T-helper 1 cell treated with Interleukin-12 subunit alpha and Interleukin-12 subunit beta and Interleukin-4 antibody, amounts not matched to agents 30 μg/mL and 1 μg/mL, for 36 hours (primary cell): ENCODE results near the gene GNAO1.

ENCODE experiments used
- H3K27ac Mint-ChIP-seq: one replicate; pipeline ENCODE4 v1.8.0; 2021; ENCODE audit warnings: mild to moderate bottlenecking, mixed read lengths
- H3K27me3 Mint-ChIP-seq: one replicate; pipeline ENCODE4 v1.8.0; 2021; ENCODE audit warnings: low read depth, mixed read lengths
- H3K36me3 Mint-ChIP-seq: one replicate; pipeline ENCODE4 v1.8.0; 2021; ENCODE audit warnings: low read depth, mixed read lengths
- H3K4me1 Mint-ChIP-seq: one replicate; pipeline ENCODE4 v1.8.0; 2021; ENCODE audit warnings: low read depth, mixed read lengths
- H3K4me3 Mint-ChIP-seq: one replicate; pipeline ENCODE4 v1.8.0; 2021; ENCODE audit warnings: mild to moderate bottlenecking, moderate library complexity, mixed read lengths
- H3K9me3 Mint-ChIP-seq: one replicate; pipeline ENCODE4 v1.8.0; 2021; ENCODE audit warnings: mixed read lengths

The GNAO1 gene

DNA sequence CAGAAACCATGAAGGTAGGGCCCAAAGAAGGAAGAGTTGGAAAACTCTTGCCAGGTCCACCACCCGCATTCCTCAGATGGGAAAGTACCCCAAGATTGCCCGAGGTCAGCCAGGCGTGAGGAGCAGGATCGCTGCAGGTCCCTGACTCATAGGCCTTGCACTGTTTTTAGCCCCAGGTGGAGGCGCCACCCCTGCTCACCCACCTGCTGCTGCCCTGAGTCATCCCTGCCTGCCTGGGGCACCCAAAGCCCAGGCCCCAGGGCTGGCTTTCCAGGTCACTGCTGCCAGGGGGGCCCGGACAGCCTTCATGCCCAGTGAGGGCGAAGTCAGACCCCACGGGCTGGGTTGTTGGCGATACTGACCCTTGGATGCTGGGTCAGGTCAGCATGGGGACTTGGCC, 133.1 kb downstream of the GNAO1 start:
- H3K4me1 Mint-ChIP-seq, result no peaks in the 10 kb centered on the region
- H3K27me3 Mint-ChIP-seq, result no peaks in the 10 kb centered on the region
- no peak overlapping the region for H3K4me3 Mint-ChIP-seq
- no peak overlapping the region for H3K27ac Mint-ChIP-seq
- no peaks in the 10 kb centered on the region for H3K9me3 Mint-ChIP-seq
- no peaks in the 10 kb centered on the region for H3K36me3 Mint-ChIP-seq

DNA sequence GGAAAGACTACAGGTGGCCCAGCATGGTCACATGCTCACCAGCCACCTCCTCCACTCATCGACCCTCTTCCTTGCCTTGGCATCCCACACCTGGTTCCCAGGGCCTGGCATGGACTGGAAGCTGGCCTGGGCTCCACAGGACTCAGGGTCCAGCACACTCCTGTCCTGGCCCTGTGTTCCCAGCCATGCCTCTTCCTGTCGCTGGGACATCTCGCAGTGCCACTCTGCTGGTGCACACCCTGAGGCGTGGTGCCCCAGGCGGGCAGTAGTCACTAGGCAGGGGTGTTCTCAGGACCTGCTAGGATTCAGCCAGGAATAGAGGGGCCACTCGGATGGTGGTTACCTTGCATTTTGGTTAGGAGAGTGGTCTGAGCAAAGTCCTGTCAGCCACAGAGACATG, 134.7 kb downstream of the GNAO1 start:
- Mint-ChIP-seq H3K27me3 (no peaks in the 10 kb centered on the region), H3K9me3 (no peaks in the 10 kb centered on the region), H3K4me3 (no peak overlapping the region), H3K27ac (no peak overlapping the region), H3K4me1 (no peaks in the 10 kb centered on the region), H3K36me3 (no peaks in the 10 kb centered on the region)

DNA sequence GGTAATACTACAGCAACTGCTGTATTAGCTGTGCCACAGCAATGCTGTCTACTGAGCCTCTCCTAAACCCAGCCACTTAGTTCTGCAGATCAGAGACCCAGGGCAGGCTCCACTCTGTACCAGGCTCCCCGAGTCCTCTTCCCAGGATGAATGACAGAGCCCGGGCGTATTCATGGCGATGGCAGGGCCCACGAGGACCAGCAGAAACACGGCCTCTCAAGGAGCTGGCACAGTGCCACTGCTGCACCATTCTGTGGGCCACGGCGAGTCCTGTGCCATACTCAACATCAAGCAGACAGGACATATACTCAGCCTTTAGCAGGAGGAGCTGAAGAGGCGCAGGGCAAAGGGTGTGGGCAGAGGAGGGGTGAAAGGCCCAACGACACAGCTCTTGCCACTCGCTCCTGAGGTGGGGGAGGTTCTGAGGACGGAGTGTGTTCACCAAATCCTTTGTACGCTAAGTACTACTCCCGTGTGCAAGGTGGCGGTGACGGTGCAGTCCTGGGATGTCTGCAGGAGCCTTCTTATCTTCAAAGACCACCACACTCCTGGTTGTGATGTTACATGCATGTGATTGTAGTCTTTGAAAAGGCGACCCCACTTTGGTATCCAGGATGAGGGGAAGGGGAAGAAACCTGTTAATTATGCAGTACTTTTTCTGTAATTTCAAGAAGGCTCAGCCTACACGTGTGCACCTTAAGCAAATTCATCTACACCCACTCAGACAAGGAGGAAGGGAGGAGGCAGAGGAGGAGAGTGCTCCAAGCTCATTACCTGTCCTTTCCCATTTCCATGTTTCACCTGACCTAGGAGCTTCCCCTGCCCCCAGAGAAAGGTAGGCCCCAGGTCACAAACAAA, 136.0 kb downstream of the GNAO1 start:
- Mint-ChIP-seq H3K4me3 (no peak overlapping the region), H3K36me3 (no peaks in the 10 kb centered on the region), H3K4me1 (no peaks in the 10 kb centered on the region), H3K27ac (no peak overlapping the region), H3K9me3 (no peaks in the 10 kb centered on the region), H3K27me3 (no peaks in the 10 kb centered on the region)

DNA sequence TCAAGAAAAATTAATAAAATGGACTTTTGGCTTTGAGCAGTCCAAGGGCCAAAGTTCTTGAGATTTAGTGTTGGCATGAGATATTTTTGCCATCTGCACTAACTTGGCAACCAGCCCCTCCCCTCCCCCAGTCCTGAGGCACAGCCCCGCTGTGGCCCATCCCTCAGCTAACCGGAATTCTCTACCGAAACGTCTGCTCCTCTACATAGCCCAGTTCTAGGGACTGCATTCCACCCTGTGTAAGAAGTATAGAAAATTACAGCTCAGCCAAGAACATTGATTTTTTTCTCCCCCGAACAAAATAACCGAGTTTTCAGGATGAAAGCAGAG, 136.6 kb downstream of the GNAO1 start:
- no peaks in the 10 kb centered on the region for H3K9me3 Mint-ChIP-seq

DNA sequence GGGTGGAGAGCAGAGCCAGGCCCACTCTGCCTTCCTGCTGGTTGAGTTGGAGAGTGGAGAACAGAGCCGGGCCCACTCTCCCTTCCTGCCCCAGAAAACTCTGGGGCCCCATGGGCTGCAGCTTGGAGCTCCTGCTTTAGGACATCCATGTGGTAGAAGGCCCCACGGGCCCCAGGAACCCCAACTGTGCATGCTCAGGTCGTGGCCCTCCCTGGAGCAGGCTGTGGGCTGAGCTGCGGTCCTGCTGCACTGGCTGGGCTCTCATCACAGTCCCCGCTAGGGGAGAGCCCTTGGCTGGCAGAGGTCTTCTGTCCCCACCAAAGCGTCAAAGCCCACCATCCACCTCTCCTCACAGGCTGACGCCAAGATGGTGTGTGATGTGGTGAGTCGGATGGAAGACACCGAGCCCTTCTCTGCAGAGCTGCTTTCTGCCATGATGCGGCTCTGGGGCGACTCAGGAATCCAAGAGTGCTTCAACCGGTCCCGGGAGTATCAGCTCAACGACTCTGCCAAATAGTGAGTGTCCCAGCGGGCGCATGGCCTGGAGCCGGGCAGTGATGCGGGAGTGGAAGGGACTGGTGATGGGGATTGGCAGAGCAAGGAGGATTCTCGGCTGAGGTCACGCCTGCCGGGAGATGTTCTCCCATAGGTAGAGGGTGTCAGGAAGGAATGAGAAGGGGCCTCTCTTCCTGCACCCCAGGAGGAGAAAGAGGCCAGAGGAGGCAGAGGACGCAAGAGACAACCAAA, 137.2 kb downstream of the GNAO1 start:
- Mint-ChIP-seq H3K4me3 (no peak overlapping the region), H3K4me1 (no peaks in the 10 kb centered on the region), H3K36me3 (no peaks in the 10 kb centered on the region), H3K27ac (no peak overlapping the region), H3K9me3 (no peaks in the 10 kb centered on the region), H3K27me3 (no peaks in the 10 kb centered on the region)

More for the DNA sequence above, 136.6 kb downstream of the GNAO1 start:
- Mint-ChIP-seq H3K27me3 (no peaks in the 10 kb centered on the region), H3K4me1 (no peaks in the 10 kb centered on the region), H3K27ac (no peak overlapping the region), H3K4me3 (no peak overlapping the region), H3K36me3 (no peaks in the 10 kb centered on the region)

DNA sequence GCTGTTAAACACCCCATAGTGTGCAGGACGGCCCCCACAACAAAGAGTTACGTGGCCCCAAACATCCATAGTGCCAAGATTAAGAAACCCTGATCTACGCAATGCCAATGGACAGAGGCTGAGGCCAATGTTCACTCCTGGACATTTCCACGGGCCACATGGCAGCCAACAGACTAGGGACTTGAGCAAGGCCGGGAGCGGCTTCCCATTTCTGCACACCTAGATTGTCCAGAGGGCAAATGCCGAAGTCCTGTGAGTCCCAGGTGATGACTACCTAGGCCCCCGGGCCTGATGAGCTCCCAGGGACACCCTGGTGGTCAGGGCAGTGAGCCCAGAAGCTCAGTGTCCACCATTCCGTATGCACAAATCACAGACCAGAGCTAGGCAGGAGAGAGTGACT, 138.6 kb downstream of the GNAO1 start:
- no peaks in the 10 kb centered on the region for H3K4me1 Mint-ChIP-seq
- H3K27ac Mint-ChIP-seq, result no peak overlapping the region
- H3K27me3 Mint-ChIP-seq, result no peaks in the 10 kb centered on the region
- no peaks in the 10 kb centered on the region for H3K9me3 Mint-ChIP-seq
- H3K36me3 Mint-ChIP-seq, result no peaks in the 10 kb centered on the region
- no peak overlapping the region for H3K4me3 Mint-ChIP-seq

DNA sequence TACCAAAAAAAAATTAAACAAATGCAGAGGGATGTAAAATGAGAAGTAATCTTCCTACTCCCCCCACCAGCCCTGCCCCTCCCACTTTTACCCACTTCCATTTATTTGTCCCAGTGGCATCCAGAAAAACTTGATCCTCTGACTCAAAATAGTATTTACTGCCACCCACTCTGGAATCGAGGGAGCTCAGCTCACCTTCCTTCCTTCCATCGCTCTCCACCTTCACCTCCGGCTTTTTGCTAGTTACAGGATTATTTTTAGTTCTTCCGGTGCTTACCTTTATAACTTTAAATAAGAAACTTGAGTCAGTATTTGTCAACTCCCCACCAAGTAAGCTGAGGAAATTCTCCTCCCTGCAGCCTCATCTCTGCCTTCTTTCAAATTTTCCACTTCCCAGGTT, 139.2 kb downstream of the GNAO1 start:
- Mint-ChIP-seq H3K36me3 (no peaks in the 10 kb centered on the region), H3K4me1 (no peaks in the 10 kb centered on the region), H3K27me3 (no peaks in the 10 kb centered on the region), H3K27ac (no peak overlapping the region), H3K4me3 (no peak overlapping the region), H3K9me3 (no peaks in the 10 kb centered on the region)

DNA sequence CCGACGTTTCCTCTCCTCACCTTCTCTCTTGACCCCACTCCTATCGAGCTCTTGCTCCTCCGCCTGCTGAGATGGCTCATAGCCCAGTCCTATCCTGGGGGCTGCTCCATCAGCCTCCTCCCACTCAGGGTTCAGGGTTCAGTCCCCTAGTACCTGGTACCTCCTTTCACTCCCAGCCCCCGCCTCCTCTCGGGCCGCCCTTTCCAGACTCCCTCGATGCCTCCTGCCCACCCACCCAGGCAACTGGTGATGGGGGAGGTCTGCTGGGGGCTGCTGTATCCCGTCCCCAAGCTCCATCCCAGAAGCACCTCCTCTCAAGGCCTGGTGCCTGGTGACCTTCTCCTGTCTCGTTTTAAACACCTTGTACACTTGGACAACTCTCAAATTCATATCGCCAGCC, 140.1 kb downstream of the GNAO1 start:
- Mint-ChIP-seq H3K4me3 (no peak overlapping the region), H3K27me3 (no peaks in the 10 kb centered on the region)

DNA sequence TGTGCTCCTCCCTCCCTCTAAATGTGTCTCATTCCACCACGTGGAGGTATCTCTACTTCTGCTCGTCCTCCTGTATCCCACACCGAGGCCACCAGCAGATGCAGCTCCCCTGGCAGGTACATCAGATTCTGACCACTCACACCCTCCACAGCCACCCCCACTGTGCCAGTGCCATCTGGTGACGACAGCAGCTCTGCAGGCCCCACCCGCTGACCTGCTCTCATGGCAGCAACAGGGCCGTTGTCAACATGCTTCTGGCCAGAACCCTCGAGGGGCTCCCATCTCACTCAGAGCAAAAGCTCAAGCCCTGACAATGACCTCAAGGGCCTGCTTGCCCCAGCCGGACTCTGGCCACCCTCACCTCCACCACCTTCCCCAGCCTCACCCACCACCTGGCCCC, 140.6 kb downstream of the GNAO1 start:
- Mint-ChIP-seq H3K4me3 (no peak overlapping the region), H3K9me3 (no peaks in the 10 kb centered on the region), H3K27ac (no peak overlapping the region), H3K36me3 (no peaks in the 10 kb centered on the region), H3K27me3 (no peaks in the 10 kb centered on the region), H3K4me1 (no peaks in the 10 kb centered on the region)

More for the DNA sequence above, 140.1 kb downstream of the GNAO1 start:
- Mint-ChIP-seq H3K27ac (no peak overlapping the region), H3K36me3 (no peaks in the 10 kb centered on the region), H3K4me1 (no peaks in the 10 kb centered on the region), H3K9me3 (no peaks in the 10 kb centered on the region)

DNA sequence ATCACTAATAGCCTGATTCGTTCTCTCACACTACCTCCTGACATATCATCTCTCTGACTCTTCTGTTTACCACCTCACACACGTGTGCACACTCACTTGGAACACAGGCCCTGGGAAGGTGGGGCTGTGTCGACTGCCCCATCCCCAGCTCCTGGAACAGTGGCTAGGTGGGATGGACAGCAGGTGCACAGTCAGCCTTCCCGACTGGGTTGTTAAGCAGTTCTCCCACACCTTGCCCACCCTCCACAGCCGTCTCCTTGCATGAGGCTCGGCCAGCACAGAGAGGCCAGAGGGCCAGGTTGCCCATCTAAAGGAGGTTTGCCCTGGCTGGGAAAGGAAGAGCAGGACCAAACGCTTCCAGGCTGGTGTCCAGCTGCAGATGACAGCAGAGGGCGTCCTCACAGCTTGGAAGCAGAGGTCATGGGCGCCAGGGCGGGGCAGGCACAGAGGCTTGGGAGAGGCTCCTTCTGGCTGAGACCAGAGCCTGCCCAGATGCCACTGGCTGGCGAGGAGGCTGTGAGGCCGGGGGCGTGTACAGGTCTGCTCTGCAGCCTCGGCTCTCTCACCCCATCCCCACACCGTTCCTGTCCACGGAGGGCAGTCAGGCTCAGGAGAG, 141.3 kb downstream of the GNAO1 start:
- Mint-ChIP-seq H3K36me3 (no peaks in the 10 kb centered on the region), H3K4me3 (no peak overlapping the region), H3K4me1 (no peaks in the 10 kb centered on the region), H3K27ac (no peak overlapping the region), H3K27me3 (no peaks in the 10 kb centered on the region), H3K9me3 (no peaks in the 10 kb centered on the region)

DNA sequence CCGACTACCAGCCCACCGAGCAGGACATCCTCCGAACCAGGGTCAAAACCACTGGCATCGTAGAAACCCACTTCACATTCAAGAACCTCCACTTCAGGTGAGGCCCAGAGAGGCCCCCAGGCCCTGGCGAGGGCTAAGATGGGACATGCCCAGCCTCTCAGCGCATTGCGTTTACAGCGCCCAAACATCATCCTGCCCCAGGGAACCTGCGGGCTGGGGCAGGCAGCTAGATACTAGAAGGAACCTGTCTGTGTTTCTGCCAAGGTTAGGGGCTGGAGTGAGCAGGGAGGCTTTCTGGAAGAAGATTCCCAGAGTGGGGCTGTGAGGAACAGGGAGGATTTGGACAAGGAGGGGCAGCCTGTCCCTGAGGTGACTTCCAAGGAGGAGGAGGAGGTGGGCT, 143.5 kb downstream of the GNAO1 start:
- Mint-ChIP-seq H3K27ac (no peak overlapping the region), H3K4me1 (no peaks in the 10 kb centered on the region), H3K4me3 (no peak overlapping the region), H3K36me3 (no peaks in the 10 kb centered on the region), H3K9me3 (no peaks in the 10 kb centered on the region), H3K27me3 (no peaks in the 10 kb centered on the region)

DNA sequence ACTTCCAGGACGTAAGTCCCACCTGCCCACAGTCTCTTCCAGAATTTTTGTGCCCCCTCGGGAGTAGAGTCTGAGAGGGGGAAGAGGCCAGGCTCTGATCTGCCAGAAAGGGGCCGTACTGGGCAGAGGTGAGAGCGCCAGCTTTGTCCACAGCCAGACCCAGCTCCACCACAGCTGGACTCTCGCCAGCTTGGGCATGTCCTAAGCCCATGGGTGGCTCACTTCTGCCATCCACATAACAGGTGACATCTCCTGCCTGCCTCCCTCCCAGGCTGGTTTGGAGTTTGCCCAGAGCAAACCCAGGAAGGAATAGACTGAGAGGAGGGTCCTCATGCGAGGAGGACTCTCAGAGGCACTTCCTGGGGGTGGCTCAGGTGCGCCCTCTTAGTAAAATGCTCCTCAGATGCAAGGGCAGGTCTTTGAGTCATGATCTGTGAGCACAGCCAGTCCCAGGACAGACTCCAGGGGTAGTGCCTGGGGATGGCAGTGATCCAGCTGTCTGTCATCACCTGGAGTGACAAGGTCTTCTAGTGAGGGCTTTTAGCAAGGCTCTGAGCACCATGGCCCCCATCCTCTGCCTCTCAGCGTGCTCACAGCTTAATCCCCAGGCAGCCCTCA, 144.9 kb downstream of the GNAO1 start:
- no peak overlapping the region for H3K4me3 Mint-ChIP-seq
- H3K9me3 Mint-ChIP-seq, result no peaks in the 10 kb centered on the region
- H3K27me3 Mint-ChIP-seq, result no peaks in the 10 kb centered on the region
- no peaks in the 10 kb centered on the region for H3K4me1 Mint-ChIP-seq
- no peaks in the 10 kb centered on the region for H3K36me3 Mint-ChIP-seq
- H3K27ac Mint-ChIP-seq, result no peak overlapping the region

DNA sequence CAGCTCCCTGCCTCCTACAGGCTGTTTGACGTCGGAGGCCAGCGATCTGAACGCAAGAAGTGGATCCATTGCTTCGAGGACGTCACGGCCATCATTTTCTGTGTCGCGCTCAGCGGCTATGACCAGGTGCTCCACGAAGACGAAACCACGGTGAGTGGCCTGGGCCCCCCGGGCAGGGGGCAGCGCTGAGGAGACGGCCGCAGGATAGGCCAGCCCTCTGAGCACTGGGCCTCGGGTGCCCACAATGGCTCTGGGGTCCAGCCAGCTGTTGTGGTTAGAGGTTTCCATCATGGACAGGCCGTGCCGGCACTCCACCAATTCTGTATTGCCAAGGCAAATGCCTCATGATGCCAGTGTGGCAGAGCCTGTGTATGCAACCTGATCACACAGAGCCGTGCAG, 145.4 kb downstream of the GNAO1 start:
- no peak overlapping the region for H3K27ac Mint-ChIP-seq
- H3K27me3 Mint-ChIP-seq, result no peaks in the 10 kb centered on the region
- no peaks in the 10 kb centered on the region for H3K9me3 Mint-ChIP-seq
- no peak overlapping the region for H3K4me3 Mint-ChIP-seq
- H3K36me3 Mint-ChIP-seq, result no peaks in the 10 kb centered on the region
- no peaks in the 10 kb centered on the region for H3K4me1 Mint-ChIP-seq

DNA sequence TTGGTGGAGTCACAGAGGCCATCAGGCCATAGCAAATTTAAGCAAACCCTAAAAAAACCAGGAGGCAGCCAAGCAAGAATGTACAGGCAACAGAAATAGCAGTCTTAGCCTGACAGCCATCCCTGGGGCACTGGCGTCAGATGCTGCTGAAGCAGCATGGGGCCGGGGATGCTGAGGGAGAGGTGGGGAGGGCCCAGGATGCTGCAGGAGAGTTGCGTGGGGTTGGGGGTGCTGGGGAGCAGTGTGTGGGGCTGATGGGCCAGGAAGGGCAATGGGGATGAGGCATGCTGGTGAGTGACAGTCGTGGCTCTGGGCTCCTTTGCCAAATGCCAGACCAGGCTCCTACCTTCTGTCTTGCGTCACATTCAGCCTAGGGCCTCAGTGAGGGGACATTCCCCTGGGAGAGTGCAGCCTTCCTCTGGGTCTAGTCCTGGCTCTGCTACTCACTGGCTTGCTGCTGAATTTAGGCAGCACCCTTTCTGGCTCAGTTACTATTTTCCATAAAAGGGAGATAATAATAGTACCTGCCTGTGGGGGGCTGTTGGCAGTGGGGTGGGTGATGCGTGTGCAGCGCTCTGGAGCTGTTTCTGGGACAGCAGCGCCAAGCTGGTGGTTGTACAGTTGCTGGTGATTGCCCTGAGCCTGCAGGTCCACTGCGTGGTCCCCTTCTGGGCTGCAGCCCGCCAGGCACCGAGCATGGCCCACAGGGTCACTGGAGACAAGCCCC, 146.0 kb downstream of the GNAO1 start:
- Mint-ChIP-seq H3K9me3 (no peaks in the 10 kb centered on the region), H3K4me1 (no peaks in the 10 kb centered on the region), H3K27ac (no peak overlapping the region), H3K36me3 (no peaks in the 10 kb centered on the region), H3K27me3 (no peaks in the 10 kb centered on the region), H3K4me3 (no peak overlapping the region)
